K562 (cell line): ENCODE measurements around the gene QRICH1. TPM values are rescaled to one million over a fixed set of nuclear protein-coding genes. Genes with fewer than 3 reads are reported as not detected.
A peak's percentile ranks its signal among the peaks of the same experiment; 100 is the strongest.

ENCODE experiments used
- ATAC-seq: fragments of 200-7000 bp; cut with Tn5 transposase; 3 replicates; pipeline ENCODE4 v1.9.1; 2020; ENCODE audit warnings: moderate library complexity
- BruUV-seq: library from RNA; stranded (reverse); fragments of 400-500 nt; replicated peaks from 2 replicates; lab custom pipeline; 2021; lab: Mats Ljungman, UMichigan
- CTCF ChIA-PET: fragments of 300-600 bp; formaldehyde crosslinking; extraction: SDS; loops from one replicate; lab custom pipeline; 2021; ENCODE audit warnings: low intra/inter-chr PET ratio; lab: Yijun Ruan, JAX
- POLR2A ChIA-PET: fragments of 300-600, 350-650 bp; sonication (Branson Sonifier 250); formaldehyde crosslinking; extraction: SDS; loops from one replicate; lab custom pipeline; 2021; ENCODE audit warnings: antibody characterized with exemption, inconsistent platforms; lab: Yijun Ruan, JAX
- DNase-seq, 4 experiments: peaks; one replicate each; pipeline versions ENCODE4 v3.0.0 to v3.0.0-alpha.2; 2011 to 2018; ENCODE audit warnings: low spot score in 3 of 4, mixed read lengths in 3 of 4; ENCODE audit errors: extremely low read depth in 1 of 4
- FAIRE-seq: peaks from 2 replicates; lab custom pipeline; 2011; peaks lifted over from hg19 to GRCh38; lab: Jason Lieb, UNC
- H2AFZ ChIP-seq: 2 replicates; pipeline ENCODE4 v1.6.0; 2011; ENCODE audit warnings: low read depth, low read length, control low read depth, inconsistent platforms
- H3K27ac ChIP-seq: fragments of 200-600 bp; 3 replicates; pipeline ENCODE4 v1.8.0; 2011; ENCODE audit warnings: low read depth, mild to moderate bottlenecking, control low read depth, inconsistent platforms, low read length, moderate library complexity, mixed read lengths; ENCODE audit errors: extremely low read depth
- H3K27me3 ChIP-seq, 2 experiments: fragments of 300-600 bp in 1 of 2; 2 replicates in 1 of 2; 3 replicates in 1 of 2; pipeline versions ENCODE4 v1.6.0 to v1.8.0; 2011; ENCODE audit warnings: inconsistent platforms in 2 of 2, low read length in 2 of 2, mild to moderate bottlenecking in 1 of 2, mixed read lengths in 1 of 2, moderate library complexity in 1 of 2; ENCODE audit not compliant: control insufficient read depth in 2 of 2, insufficient read depth in 2 of 2
- H3K36me3 ChIP-seq: fragments of 300-600 bp; 3 replicates; pipeline ENCODE4 v1.8.0; 2011; ENCODE audit warnings: mild to moderate bottlenecking, low read length, inconsistent platforms; ENCODE audit not compliant: control insufficient read depth, insufficient read depth
- H3K4me1 ChIP-seq, 2 experiments: fragments of 200-600 bp in 1 of 2; replicated peaks in 1 of 2; 2 replicates in 1 of 2; 3 replicates in 1 of 2; pipeline versions ENCODE4 v1.5.1 to v1.8.0; 2011; ENCODE audit warnings: inconsistent platforms in 2 of 2, low read length in 2 of 2, mild to moderate bottlenecking in 1 of 2, mixed read lengths in 1 of 2, moderate library complexity in 1 of 2; ENCODE audit not compliant: control insufficient read depth in 2 of 2, insufficient read depth in 2 of 2
- H3K4me2 ChIP-seq: 2 replicates; pipeline ENCODE4 v1.6.1; 2011; ENCODE audit warnings: low read length, control low read depth, inconsistent platforms, mixed read lengths; ENCODE audit not compliant: insufficient read depth
- H3K4me3 ChIP-seq: fragments of 200-600 bp; sonication (generic), shearing (Covaris generic); 2 replicates; pipeline ENCODE4 v1.5.1; 2016; ENCODE audit warnings: control low read depth, inconsistent platforms
- H3K79me2 ChIP-seq: fragments of 200-600 bp; 3 replicates; pipeline ENCODE4 v1.8.0; 2011; ENCODE audit warnings: low read length, inconsistent platforms; ENCODE audit not compliant: control insufficient read depth, insufficient read depth
- H3K9ac ChIP-seq, 2 experiments: 2 replicates each; pipeline versions ENCODE4 v1.6.0 to v1.6.1; 2011; ENCODE audit warnings: low read depth in 2 of 2, low read length in 2 of 2, control low read depth in 1 of 2, inconsistent platforms in 1 of 2, mild to moderate bottlenecking in 1 of 2, mixed read lengths in 1 of 2; ENCODE audit not compliant: insufficient read depth in 1 of 2
- H3K9me1 ChIP-seq: one replicate; pipeline ENCODE4 v1.6.0; 2011; ENCODE audit warnings: inconsistent platforms, mild to moderate bottlenecking, low read length, moderate library complexity; ENCODE audit not compliant: control insufficient read depth, insufficient read depth
- H3K9me3 ChIP-seq: replicated peaks from 2 replicates; pipeline ENCODE4 v1.5.1; 2011; ENCODE audit warnings: low read depth, low read length, inconsistent platforms; ENCODE audit not compliant: control insufficient read depth, insufficient read depth
- H4K20me1 ChIP-seq: replicated peaks from 2 replicates; pipeline ENCODE4 v1.6.1; 2011; ENCODE audit warnings: low read length, inconsistent platforms, mixed read lengths; ENCODE audit not compliant: control insufficient read depth, insufficient read depth
- CAMTA2 ChIP-seq: fragments of 250-450 bp; sonication (Bioruptor Pico); conservative IDR thresholded peaks from 2 replicates; pipeline ENCODE4 v1.5.1; 2022
- CTCF ChIP-seq, 3 experiments: IDR thresholded peaks in 2 of 3; conservative IDR thresholded peaks in 1 of 3; 2 replicates each; pipeline ENCODE4 v1.5.1; 2011 to 2012; ENCODE audit warnings: low read length in 3 of 3, mild to moderate bottlenecking in 3 of 3, control low read depth in 2 of 3, improper control_type of control experiment in 1 of 3, inconsistent platforms in 1 of 3, low read depth in 1 of 3, mixed read lengths in 1 of 3, moderate library complexity in 1 of 3; ENCODE audit not compliant: insufficient read depth in 2 of 3
- RFX1 ChIP-seq: fragments of 450-650 bp; IDR thresholded peaks from 2 replicates; pipeline ENCODE4 v1.6.1; 2016; ENCODE audit warnings: mild to moderate bottlenecking, moderate library complexity
- ZNF124 ChIP-seq: sonication (generic); formaldehyde crosslinking; IDR thresholded peaks from 2 replicates; pipeline ENCODE4 v1.8.1; 2022; ENCODE audit warnings: missing genetic modification reagents
- WGBS: fragments of 100-300 bp; shearing (Covaris generic); methylation state at CpG from one replicate; pipeline ENCODE4 v1.1.6; 2016; ENCODE audit warnings: low coverage, mixed read lengths; ENCODE audit not compliant: insufficient coverage; ENCODE audit errors: missing lambda C conversion rate; 5-methylcytosine and 5-hydroxymethylcytosine counted together
- in situ Hi-C: fragments of 300-500 bp; cut with MboI; formaldehyde crosslinking; loops from 4 replicates; pipeline ENCODE4 v1.15.0; 2018; ENCODE audit warnings: inconsistent platforms, mixed read lengths
- intact Hi-C: fragments of 100-400 bp; cut with micrococcal nuclease; formaldehyde crosslinking; loops from 2 replicates; pipeline ENCODE4 v1.14.2; 2022
- polyA plus RNA-seq, 8 experiments: library from polyadenylated mRNA; depleted of rRNA in 4 of 8; stranded (reverse) in 5 of 8; unstranded in 3 of 8; fragments of >200 nt; fragmentation: Nextera tagmentation in 2 of 8; fragmentation: Illumina TruSeq in 1 of 8; extraction: Ambion mirVana in 2 of 8; extraction: Trizol in 1 of 8; gene quantifications; 2 replicates each; pipeline versions ENCODE4 v1.2.1 to v1.2.3, GENCODE V29; 2011 to 2014; ENCODE audit warnings: inconsistent platforms in 1 of 8, missing spikeins in 1 of 8
- total RNA-seq, 7 experiments: library from RNA; depleted of rRNA in 6 of 7; stranded (reverse); fragments of >200 nt in 6 of 7; fragmentation: Illumina TruSeq in 2 of 7; extraction: Trizol in 2 of 7; gene quantifications; 2 replicates each; pipeline versions ENCODE4 v1.2.1 to v1.2.3, GENCODE V29; 2011 to 2021; ENCODE audit warnings: low replicate concordance in 1 of 7

QRICH1 gene
- total and polyA plus RNA-seq, 9 of the 15 experiments (the other 6 are each of a cell fraction or from before 2014, with no cell fraction given): 20.1 to 99.2 (median 56.7) TPM

- peak; percentile 90 for TF ChIP-seq RFX1
- no peak for TF ChIP-seq ZNF124 (CRISPR knock-in tag)
- TF ChIP-seq, all 486 proteins: peak for 2
These were observed 95.9 kb downstream of the QRICH1 start (continued) for GRCh38 chr3:48997714-48998637.

- Histone ChIP-seq H3K4me1 (peaks cover 0 to 10% of the 10 kb centered on the region in 2 experiments; a peak in 2 of 5 replicates), H3K4me2 (no peak overlapping the region), H3K79me2 (no peaks in the 10 kb centered on the region), H3K4me3 (no peak overlapping the region), H3K9ac (peak overlapping the region in 1 of 2 experiments; percentile 40; a peak in 1 of 4 replicates), H3K9me1 (no peaks in the 10 kb centered on the region), H3K27ac (no peak overlapping the region), H2AFZ (no peak overlapping the region), H3K36me3 (no peaks in the 10 kb centered on the region), H3K9me3 (no peaks in the 10 kb centered on the region), H4K20me1 (no peaks in the 10 kb centered on the region), H3K27me3 (no peaks in the 10 kb centered on the region)
- FAIRE-seq (no peak), ATAC-seq (peak; percentile 77), DNase-seq (peak in 1 of 4 experiments; percentile 20)
- intact Hi-C loops: no loop called here
- POLR2A ChIA-PET: interaction anchor here (0.6 to 1.5 kb wide), 3 partner anchors 9 to 30 kb away, joined by 3 to 5 read pairs (median 5); partner anchors contain the start of gene WDR6
- in situ Hi-C loops: no loop called here
- no peak for TF ChIP-seq CAMTA2 (CRISPR knock-in tag)
- peak in 2 of 3 experiments; percentile 20 to 40; a peak in 2 of 6 replicates for TF ChIP-seq CTCF (IDR thresholded peaks at IDR 0.05 in 2 of 3, conservative IDR thresholded peaks at IDR 0.05 in 1 of 3; ENCODE audit: insufficient read depth in 2 of 3, low read depth in 1 of 3, low read length in 3 of 3)
- WGBS: 38% methylated on average over 7 of the region's 8 CpGs
- CTCF ChIA-PET: no interaction called here
- BruUV-seq: no TSS peak
These were observed 96.7 kb downstream of the QRICH1 start for GRCh38 chr3:48997102-48997635.
